ENCODE results near the gene TBCE. TPM values are rescaled to one million over a fixed set of nuclear protein-coding genes. Genes with fewer than 3 reads are reported as not detected.

TBCE gene
- total and polyA plus RNA-seq, 9 of the 15 experiments (the other 6 are each of a cell fraction or from before 2014, with no cell fraction given), result 52.6 to 92.1 (median 82.1) TPM

GRCh38 chr1:235327559-235328270 is 39.5 kb upstream of the TBCE start, which contains the start of gene ARID4B (continued):
- no peak for TF ChIP-seq BDP1 (IDR thresholded peaks at IDR 0.05; ENCODE audit: insufficient read depth, insufficient read length)
- TF ChIP-seq ZC3H4 (CRISPR knock-in tag; IDR thresholded peaks at IDR 0.05; ENCODE audit: borderline replicate concordance), result no peak; the same call in 1 of the 2 replicates
- no peak for TF ChIP-seq FOXJ3 (CRISPR knock-in tag; IDR thresholded peaks at IDR 0.05)
- TF ChIP-seq ZFP91 (CRISPR knock-in tag; IDR thresholded peaks at IDR 0.05), result no peak
- peak; percentile 81 for TF ChIP-seq RBM22 (IDR thresholded peaks at IDR 0.05; ENCODE audit: low read depth, low read length, poor library complexity, severe bottlenecking)
- no peak for TF ChIP-seq MYC (IDR thresholded peaks at IDR 0.05; ENCODE audit: low read depth, low read length)
- TF ChIP-seq MYC (CRISPR knock-in tag; IDR thresholded peaks at IDR 0.05; ENCODE audit: borderline replicate concordance, low read depth), result no peak
- no peak for TF ChIP-seq JUND (IDR thresholded peaks at IDR 0.05; ENCODE audit: borderline replicate concordance, low read depth, low read length)
- no peak for TF ChIP-seq JUND (tag; IDR thresholded peaks at IDR 0.05; ENCODE audit: borderline replicate concordance, low read depth, low read length)
- TF ChIP-seq, protein P1, sequence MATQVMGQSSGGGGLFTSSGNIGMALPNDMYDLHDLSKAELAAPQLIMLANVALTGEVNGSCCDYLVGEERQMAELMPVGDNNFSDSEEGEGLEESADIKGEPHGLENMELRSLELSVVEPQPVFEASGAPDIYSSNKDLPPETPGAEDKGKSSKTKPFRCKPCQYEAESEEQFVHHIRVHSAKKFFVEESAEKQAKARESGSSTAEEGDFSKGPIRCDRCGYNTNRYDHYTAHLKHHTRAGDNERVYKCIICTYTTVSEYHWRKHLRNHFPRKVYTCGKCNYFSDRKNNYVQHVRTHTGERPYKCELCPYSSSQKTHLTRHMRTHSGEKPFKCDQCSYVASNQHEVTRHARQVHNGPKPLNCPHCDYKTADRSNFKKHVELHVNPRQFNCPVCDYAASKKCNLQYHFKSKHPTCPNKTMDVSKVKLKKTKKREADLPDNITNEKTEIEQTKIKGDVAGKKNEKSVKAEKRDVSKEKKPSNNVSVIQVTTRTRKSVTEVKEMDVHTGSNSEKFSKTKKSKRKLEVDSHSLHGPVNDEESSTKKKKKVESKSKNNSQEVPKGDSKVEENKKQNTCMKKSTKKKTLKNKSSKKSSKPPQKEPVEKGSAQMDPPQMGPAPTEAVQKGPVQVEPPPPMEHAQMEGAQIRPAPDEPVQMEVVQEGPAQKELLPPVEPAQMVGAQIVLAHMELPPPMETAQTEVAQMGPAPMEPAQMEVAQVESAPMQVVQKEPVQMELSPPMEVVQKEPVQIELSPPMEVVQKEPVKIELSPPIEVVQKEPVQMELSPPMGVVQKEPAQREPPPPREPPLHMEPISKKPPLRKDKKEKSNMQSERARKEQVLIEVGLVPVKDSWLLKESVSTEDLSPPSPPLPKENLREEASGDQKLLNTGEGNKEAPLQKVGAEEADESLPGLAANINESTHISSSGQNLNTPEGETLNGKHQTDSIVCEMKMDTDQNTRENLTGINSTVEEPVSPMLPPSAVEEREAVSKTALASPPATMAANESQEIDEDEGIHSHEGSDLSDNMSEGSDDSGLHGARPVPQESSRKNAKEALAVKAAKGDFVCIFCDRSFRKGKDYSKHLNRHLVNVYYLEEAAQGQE (IDR thresholded peaks at IDR 0.05; ENCODE audit: borderline replicate concordance), result no peak
- TF ChIP-seq, protein P1 (CRISPR knock-in tag; IDR thresholded peaks at IDR 0.05; ENCODE audit: low read depth), result peak; percentile 69
- TF ChIP-seq IRF1 (CRISPR knock-in tag; IDR thresholded peaks at IDR 0.05; ENCODE audit: borderline replicate concordance), result no peak
- TF ChIP-seq, protein P2, sequence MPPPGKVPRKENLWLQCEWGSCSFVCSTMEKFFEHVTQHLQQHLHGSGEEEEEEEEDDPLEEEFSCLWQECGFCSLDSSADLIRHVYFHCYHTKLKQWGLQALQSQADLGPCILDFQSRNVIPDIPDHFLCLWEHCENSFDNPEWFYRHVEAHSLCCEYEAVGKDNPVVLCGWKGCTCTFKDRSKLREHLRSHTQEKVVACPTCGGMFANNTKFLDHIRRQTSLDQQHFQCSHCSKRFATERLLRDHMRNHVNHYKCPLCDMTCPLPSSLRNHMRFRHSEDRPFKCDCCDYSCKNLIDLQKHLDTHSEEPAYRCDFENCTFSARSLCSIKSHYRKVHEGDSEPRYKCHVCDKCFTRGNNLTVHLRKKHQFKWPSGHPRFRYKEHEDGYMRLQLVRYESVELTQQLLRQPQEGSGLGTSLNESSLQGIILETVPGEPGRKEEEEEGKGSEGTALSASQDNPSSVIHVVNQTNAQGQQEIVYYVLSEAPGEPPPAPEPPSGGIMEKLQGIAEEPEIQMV (tag; conservative IDR thresholded peaks at IDR 0.05; ENCODE audit: low read depth), result no peak
- TF ChIP-seq MTA1 (IDR thresholded peaks at IDR 0.05; ENCODE audit: borderline replicate concordance), result no peak
- TF ChIP-seq BRD9 (IDR thresholded peaks at IDR 0.05; ENCODE audit: low read depth, partially characterized antibody), result no peak
- TF ChIP-seq SETDB1 (IDR thresholded peaks at IDR 0.05; ENCODE audit: low read length), result no peak
